ENCODE measurements around the gene KL.

Gene KL

DNA sequence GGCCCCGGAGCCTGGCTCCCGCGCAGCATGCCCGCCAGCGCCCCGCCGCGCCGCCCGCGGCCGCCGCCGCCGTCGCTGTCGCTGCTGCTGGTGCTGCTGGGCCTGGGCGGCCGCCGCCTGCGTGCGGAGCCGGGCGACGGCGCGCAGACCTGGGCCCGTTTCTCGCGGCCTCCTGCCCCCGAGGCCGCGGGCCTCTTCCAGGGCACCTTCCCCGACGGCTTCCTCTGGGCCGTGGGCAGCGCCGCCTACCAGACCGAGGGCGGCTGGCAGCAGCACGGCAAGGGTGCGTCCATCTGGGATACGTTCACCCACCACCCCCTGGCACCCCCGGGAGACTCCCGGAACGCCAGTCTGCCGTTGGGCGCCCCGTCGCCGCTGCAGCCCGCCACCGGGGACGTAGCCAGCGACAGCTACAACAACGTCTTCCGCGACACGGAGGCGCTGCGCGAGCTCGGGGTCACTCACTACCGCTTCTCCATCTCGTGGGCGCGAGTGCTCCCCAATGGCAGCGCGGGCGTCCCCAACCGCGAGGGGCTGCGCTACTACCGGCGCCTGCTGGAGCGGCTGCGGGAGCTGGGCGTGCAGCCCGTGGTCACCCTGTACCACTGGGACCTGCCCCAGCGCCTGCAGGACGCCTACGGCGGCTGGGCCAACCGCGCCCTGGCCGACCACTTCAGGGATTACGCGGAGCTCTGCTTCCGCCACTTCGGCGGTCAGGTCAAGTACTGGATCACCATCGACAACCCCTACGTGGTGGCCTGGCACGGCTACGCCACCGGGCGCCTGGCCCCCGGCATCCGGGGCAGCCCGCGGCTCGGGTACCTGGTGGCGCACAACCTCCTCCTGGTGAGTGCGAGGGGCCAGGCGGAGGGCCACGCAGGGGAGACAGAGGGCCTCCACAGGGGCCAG is at the start of gene KL:
Gene KL (plus strand): TSS at position 10 of the 909 bp plus-strand sequence. CDS start 18 bp downstream, at position 28.
- DNase-seq: peak in 1 of 3 experiments; percentile 4

DNA sequence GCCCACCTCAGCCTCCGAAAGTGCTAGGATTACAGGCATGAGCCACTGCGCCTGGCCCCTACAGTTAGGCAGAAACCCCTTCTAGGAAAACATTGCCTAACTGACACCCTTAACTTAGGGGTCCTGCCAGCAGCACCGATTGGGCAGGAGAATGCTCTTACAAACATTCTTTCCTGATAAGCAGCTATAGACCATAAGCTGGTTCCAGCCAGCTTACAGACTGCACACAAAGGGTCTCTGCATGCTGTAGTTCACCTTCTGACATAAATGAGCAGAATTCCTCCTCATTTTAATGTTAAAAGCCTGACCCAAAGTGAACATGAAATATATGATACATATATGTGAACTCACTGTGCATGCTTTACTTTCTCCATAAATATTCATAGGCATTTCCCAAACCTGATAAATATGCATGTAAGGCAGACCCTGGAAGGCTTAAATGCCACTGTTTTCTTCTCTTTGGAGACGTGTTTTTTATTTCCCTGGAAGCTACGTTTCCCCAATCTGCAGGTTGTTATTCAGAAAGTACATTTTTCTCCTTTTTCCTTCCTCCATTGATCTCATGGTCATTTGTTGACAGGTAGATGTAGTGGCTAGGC is 48.5 kb upstream of the KL start:
- DNase-seq: no peak

GRCh38 chr13:32968316-32968715 is 47.9 kb upstream of the KL start:
- no peak for DNase-seq

GRCh38 chr13:32968793-32969192 is 47.4 kb upstream of the KL start:
- no peak for DNase-seq

DNA sequence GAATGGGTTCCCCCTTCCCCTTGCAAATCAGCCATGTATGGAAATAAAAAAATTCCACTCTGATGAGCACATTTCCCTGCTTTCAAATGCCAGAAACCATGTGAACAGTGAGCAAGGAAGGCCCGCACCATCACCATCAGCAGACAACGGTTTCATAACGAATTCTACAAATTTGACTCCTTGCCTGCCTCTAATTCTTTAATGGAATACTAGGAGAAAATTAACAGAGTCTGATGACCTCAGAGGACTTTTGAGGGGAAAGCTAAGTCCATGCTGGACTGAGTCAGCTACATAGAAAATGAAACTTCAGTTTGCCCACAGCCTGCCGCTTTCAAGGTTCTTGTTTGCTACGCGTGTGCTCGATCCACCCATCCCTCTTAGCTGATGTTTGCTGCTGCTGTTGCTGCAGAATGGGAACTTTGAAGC is 46.7 kb upstream of the KL start:
- no peak for DNase-seq

DNA sequence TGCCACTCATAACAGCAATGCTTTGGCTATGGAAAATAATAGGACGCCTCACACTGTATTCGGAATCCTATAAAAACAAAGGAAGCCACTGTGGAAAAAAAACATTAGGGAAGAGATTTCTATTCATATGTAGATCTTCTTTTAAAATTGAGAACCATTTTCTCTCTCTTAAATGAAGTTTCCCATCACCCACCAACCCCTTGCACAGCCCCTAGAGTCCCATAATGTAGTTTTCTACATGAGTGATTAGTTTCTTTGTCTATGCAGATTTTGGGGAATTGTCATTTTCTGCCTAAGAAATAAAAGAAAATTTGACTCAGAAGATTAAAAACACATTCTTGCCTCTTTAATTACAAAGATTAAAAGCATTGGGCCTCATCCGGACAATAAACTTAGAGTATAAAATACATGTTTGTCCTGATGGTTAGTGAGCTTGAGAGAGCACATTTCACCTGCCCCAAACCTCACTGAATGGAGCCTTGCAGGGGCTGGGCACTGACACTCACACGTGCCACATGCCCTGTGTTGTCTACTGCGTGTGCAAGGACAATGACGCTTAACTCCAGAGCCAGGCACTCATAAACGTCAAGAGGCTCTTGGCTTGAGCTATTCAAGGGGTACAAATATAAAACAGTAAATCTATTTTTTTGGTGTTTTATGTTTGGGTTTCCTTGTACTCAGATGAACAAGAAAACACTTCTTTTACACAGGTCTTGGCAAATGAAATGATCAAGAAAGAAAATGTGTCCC is 40.0 kb upstream of the KL start:
- peak; percentile 3 to 64 (median 49) for DNase-seq

- no peak for DNase-seq
Observed at GRCh38 chr13:32976912-32977311, 39.3 kb upstream of the KL start.

DNA sequence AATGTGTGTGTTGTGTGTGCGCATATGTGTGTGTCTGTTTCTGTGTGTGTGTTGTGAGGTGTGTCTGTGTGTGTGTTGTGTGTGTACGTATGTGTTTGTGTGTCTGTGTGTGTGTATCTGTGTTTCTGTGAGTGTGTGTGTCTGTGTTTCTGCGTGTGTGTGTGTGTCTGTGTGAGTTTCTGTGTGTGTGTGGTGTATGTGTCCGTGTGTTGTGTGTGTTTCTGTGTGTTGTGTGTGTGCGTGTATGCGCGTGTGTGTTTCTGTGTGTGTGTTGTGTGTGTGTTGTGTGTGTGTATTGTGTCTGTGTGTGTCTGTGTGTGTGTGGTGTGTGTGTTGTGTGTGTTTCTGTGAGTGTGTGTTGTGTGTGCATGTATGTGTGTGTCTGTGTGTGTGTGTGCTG is 38.9 kb upstream of the KL start:
- no peak for DNase-seq

DNA sequence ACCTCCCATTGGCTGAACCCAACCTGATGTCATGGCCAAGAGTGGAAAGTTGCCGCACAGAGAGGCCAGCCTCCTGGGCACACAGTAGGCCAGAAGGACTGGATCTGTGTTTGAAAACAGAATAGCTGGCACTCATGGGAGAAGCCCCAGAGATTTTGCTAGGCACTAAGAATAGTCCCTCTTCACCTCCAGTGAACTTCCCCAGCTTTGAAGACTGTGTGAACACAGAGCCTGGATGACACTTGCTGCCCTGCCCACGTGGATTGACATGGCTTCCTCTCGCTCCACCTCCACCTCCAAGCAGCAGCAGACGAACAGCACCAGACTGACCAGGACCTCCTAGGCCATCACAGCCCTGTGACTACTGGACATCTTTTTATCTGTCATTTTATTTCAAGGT is 37.9 kb upstream of the KL start:
- no peak for DNase-seq

DNA sequence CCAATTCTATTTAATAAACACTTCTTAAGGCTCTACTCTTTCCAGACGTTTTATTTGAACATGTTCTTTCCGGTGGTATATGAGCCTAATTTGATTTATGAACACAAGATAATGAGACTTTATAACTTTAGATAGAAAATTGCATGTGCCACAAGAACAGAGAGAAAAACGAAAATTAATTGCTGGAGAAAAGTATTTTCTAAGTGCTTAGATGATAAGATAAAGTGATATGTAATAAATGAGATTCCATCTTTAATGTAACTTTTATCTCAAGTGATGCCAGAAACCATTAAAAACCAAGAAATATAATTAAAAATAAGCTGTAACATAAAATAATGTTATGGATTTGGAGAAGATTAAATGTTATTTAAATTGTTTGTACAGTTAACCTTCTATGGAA is 33.2 kb upstream of the KL start:
- no peak for DNase-seq

GRCh38 chr13:32984857-32985626 is 31.2 kb upstream of the KL start:
- peak in 2 of 3 experiments; percentile 74 to 95 for DNase-seq

GRCh38 chr13:32986552-32986951 is 29.7 kb upstream of the KL start:
- no peak for DNase-seq

- DNase-seq: no peak
Observed at GRCh38 chr13:32987462-32987861, 28.8 kb upstream of the KL start.

GRCh38 chr13:32988608-32989289 is 27.5 kb upstream of the KL start:
- no peak for DNase-seq

- no peak for DNase-seq
Observed at GRCh38 chr13:32989290-32989667, 26.9 kb upstream of the KL start.

GRCh38 chr13:32989942-32990341 is 26.3 kb upstream of the KL start:
- no peak for DNase-seq

- no peak for DNase-seq
Observed at GRCh38 chr13:32993145-32993544, 23.1 kb upstream of the KL start.

DNA sequence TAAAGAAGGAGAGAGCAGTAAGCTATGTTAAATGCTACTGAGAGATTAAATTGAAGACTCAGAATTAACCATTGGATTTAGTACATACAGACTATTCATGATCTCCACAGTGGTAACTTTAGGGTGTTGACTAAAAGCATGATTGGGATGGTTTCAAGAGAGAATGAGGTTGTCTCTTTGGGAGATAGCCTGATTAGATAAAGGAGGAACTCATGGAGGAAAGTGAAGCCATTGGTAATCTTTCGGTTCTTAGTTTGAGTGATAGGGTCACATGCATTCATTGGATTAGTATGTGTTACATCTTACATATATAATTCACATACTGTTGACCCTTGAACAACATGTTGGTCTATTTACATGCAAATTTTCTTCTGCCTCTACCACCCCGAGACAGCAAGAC is 18.8 kb upstream of the KL start:
- DNase-seq: no peak

- no peak for DNase-seq
Observed at GRCh38 chr13:32998966-32999365, 17.3 kb upstream of the KL start.

GRCh38 chr13:33000365-33000764 is 15.9 kb upstream of the KL start:
- no peak for DNase-seq

DNA sequence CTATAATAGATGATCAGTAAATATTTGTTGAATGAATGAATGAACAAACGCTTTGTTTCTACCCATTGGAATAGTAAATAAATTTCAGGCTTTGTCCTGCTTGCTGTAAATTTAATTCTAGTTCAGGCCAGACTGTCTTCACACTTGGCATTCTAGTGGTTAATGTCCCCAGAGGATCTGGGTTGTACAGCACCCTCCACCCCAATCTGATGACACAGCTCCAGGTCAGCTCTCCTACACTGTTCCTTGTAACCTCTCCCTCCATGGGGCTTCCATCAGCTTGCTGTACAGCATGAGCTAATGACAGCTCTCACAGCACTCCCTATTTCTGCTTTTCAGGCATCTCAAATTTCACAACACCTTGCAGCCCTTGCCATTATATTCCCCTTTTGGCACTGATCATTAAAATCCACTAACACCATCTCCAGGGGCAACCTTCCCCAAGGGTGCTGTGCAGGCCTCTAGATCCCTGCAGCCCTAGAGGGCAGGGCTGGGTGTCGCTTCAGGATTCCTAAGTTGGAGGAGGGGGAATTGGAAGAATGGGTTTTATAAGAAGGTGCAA is 12.7 kb upstream of the KL start:
- peak; percentile 39 to 89 (median 49) for DNase-seq

DNA sequence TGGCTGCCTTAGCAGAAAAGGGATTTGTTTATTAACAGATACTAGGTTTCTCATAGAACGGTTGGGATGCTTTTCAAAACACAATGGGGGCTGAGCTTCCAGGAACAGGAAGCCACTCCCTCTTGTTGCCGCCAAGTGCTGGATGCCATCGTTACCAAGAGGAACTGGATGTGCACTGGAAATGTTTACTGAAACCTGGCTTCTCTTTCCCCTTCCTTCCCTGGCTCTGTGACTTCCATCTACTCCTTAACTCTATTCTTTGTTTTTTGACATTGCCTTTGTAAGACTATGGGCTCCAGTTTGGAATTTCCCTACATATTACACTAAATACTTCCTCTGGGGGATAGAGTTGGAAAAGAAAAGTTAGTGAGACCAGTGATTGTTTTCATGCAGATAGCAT is 11.7 kb upstream of the KL start:
- peak in 2 of 3 experiments; percentile 18 to 41 for DNase-seq

Measured in NCI-H1417 (cell line).